SK-N-SH (cell line): ENCODE data around the gene CENPN. TPM values are rescaled to one million over a fixed set of nuclear protein-coding genes. Genes with fewer than 3 reads are reported as not detected.

Source experiments
- CTCF ChIA-PET: fragments of 300-600, 350-600 bp; formaldehyde crosslinking; extraction: SDS; loops from one replicate; lab custom pipeline; 2021; lab: Yijun Ruan, JAX
- POLR2A ChIA-PET: fragments of 350-600 bp; sonication (Branson Sonifier 250); formaldehyde crosslinking; extraction: SDS; loops from one replicate; lab custom pipeline; 2020; ENCODE audit warnings: antibody characterized with exemption, inconsistent platforms; lab: Yijun Ruan, JAX
- DNase-seq: peaks from one replicate; pipeline ENCODE4 v3.0.0; 2012
- H2AFZ ChIP-seq: fragments of 200-600 bp; sonication (generic); 2 replicates; pipeline ENCODE4 v1.8.1; 2016; ENCODE audit warnings: antibody characterized with exemption, mild to moderate bottlenecking, low read depth
- H3F3A ChIP-seq: fragments of 200-600 bp; sonication (generic); replicated peaks from 2 replicates; pipeline ENCODE3; 2016; ENCODE audit warnings: antibody characterized with exemption, mild to moderate bottlenecking; ENCODE audit not compliant: insufficient read depth
- H3K27ac ChIP-seq, 2 experiments: fragments of 200-500 bp in 1 of 2; fragments of 200-600 bp in 1 of 2; sonication (Bioruptor generic) in 1 of 2; sonication (generic), shearing (Covaris generic) in 1 of 2; 2 replicates each; pipeline versions ENCODE4 v1.5.1 to v1.6.1; 2014 to 2016; ENCODE audit warnings: low read depth in 2 of 2, inconsistent platforms in 1 of 2, low read length in 1 of 2, mild to moderate bottlenecking in 1 of 2, mixed read lengths in 1 of 2
- H3K27me3 ChIP-seq: fragments of 200-600 bp; sonication (generic), shearing (Covaris generic); 2 replicates; pipeline ENCODE4 v1.6.1; 2016; ENCODE audit warnings: mixed run types; ENCODE audit not compliant: insufficient read depth
- H3K36me3 ChIP-seq, 2 experiments: fragments of 200-500 bp in 1 of 2; fragments of 200-600 bp in 1 of 2; sonication (Bioruptor generic) in 1 of 2; sonication (generic) in 1 of 2; replicated peaks in 1 of 2; 2 replicates each; pipeline versions ENCODE3 to v1.5.1; 2014 to 2016; ENCODE audit warnings: low read length in 1 of 2, mild to moderate bottlenecking in 1 of 2; ENCODE audit not compliant: insufficient read depth in 2 of 2, control insufficient read depth in 1 of 2
- H3K4me1 ChIP-seq, 2 experiments: fragments of 200-500 bp in 1 of 2; fragments of 200-600 bp in 1 of 2; sonication (Bioruptor generic) in 1 of 2; sonication (generic), shearing (Covaris generic) in 1 of 2; 2 replicates each; pipeline versions ENCODE4 v1.5.1 to v1.6.1; 2014 to 2016; ENCODE audit warnings: low read depth in 1 of 2, low read length in 1 of 2, mixed run types in 1 of 2; ENCODE audit not compliant: insufficient read depth in 2 of 2, control insufficient read depth in 1 of 2
- H3K4me2 ChIP-seq: fragments of 200-600 bp; sonication (generic), shearing (Covaris generic); 2 replicates; pipeline ENCODE4 v1.6.1; 2017; ENCODE audit warnings: mixed run types
- H3K4me3 ChIP-seq, 2 experiments: fragments of 200-500 bp in 1 of 2; fragments of 200-600 bp in 1 of 2; sonication (Bioruptor generic) in 1 of 2; sonication (generic), shearing (Covaris generic) in 1 of 2; 2 replicates each; pipeline versions ENCODE4 v1.5.1 to v1.8.1; 2014 to 2016; ENCODE audit warnings: low read depth in 2 of 2, inconsistent platforms in 1 of 2, low read length in 1 of 2, mild to moderate bottlenecking in 1 of 2, mixed read lengths in 1 of 2, moderate library complexity in 1 of 2
- H3K79me2 ChIP-seq: fragments of 200-600 bp; sonication (generic); 2 replicates; pipeline ENCODE4 v1.8.1; 2017; ENCODE audit warnings: mild to moderate bottlenecking; ENCODE audit not compliant: insufficient read depth
- H3K9ac ChIP-seq: fragments of 200-600 bp; sonication (generic); 2 replicates; pipeline ENCODE4 v1.6.1; 2017; ENCODE audit warnings: mixed run types
- H3K9me2 ChIP-seq: fragments of 200-600 bp; sonication (generic); 2 replicates; pipeline ENCODE4 v1.6.1; 2017; ENCODE audit warnings: mixed run types
- H3K9me3 ChIP-seq: fragments of 200-600 bp; sonication (generic); 2 replicates; pipeline ENCODE4 v1.6.1; 2017; ENCODE audit warnings: mixed run types, mild to moderate bottlenecking, moderate library complexity
- H4K20me1 ChIP-seq: fragments of 200-600 bp; sonication (generic); 2 replicates; pipeline ENCODE4 v1.6.1; 2017; ENCODE audit warnings: mild to moderate bottlenecking, mixed run types; ENCODE audit not compliant: insufficient read depth
- CTCF ChIP-seq: fragments of 200-600 bp; sonication (generic); IDR thresholded peaks from 2 replicates; pipeline ENCODE4 v1.6.1; 2017; ENCODE audit warnings: antibody characterized with exemption, mild to moderate bottlenecking, moderate library complexity
- ELF1 ChIP-seq: IDR thresholded peaks from 2 replicates; pipeline ENCODE4 v1.4.0; 2012
- FOSL2 ChIP-seq: IDR thresholded peaks from 2 replicates; pipeline ENCODE4 v1.4.0; 2012; ENCODE audit warnings: low read depth, mild to moderate bottlenecking, moderate library complexity, borderline replicate concordance
- FOXJ3 ChIP-seq: sonication (generic); formaldehyde crosslinking; IDR thresholded peaks from 2 replicates; pipeline ENCODE4 v1.5.1; 2020; ENCODE audit warnings: mild to moderate bottlenecking, missing genetic modification reagents
- IRF3 ChIP-seq: fragments of 150-350 bp; IDR thresholded peaks from 2 replicates; pipeline ENCODE4 v1.6.1; 2016; ENCODE audit warnings: mild to moderate bottlenecking, low read depth, low read length
- MAX ChIP-seq: IDR thresholded peaks from 2 replicates; pipeline ENCODE4 v1.4.0; 2012; ENCODE audit warnings: low read depth
- MXI1 ChIP-seq: IDR thresholded peaks from 2 replicates; pipeline ENCODE4 v1.6.1; 2012; ENCODE audit warnings: mild to moderate bottlenecking, low read depth, low read length, improper control_type of control experiment
- NFIC ChIP-seq: IDR thresholded peaks from 2 replicates; pipeline ENCODE4 v1.4.0; 2012; ENCODE audit warnings: borderline replicate concordance
- NRF1 ChIP-seq: IDR thresholded peaks from 2 replicates; pipeline ENCODE4 v1.6.1; 2012; ENCODE audit warnings: low read depth, mild to moderate bottlenecking, low read length
- POLR2AphosphoS5 ChIP-seq: IDR thresholded peaks from 2 replicates; pipeline ENCODE4 v1.6.1; 2012; ENCODE audit warnings: low read depth, low read length
- RAD21 ChIP-seq: IDR thresholded peaks from 2 replicates; pipeline ENCODE4 v1.6.1; 2012; ENCODE audit warnings: mild to moderate bottlenecking, low read length
- RCOR1 ChIP-seq: fragments of 150-350 bp; IDR thresholded peaks from 2 replicates; pipeline ENCODE4 v1.6.1; 2017; ENCODE audit warnings: antibody characterized with exemption, low read length
- REST ChIP-seq: IDR thresholded peaks from 2 replicates; pipeline ENCODE4 v1.6.1; 2012; ENCODE audit warnings: mild to moderate bottlenecking, low read depth, low read length, moderate library complexity
- RFX5 ChIP-seq: IDR thresholded peaks from 2 replicates; pipeline ENCODE4 v1.6.1; 2012; ENCODE audit warnings: mild to moderate bottlenecking, improper control_type of control experiment, low read length
- RXRA ChIP-seq: IDR thresholded peaks from 2 replicates; pipeline ENCODE4 v1.4.0; 2012; ENCODE audit warnings: low read depth, mild to moderate bottlenecking, borderline replicate concordance
- SIN3A ChIP-seq: IDR thresholded peaks from 2 replicates; pipeline ENCODE4 v1.6.1; 2012; ENCODE audit warnings: low read depth, mild to moderate bottlenecking, low read length, moderate library complexity, borderline replicate concordance
- TAF1 ChIP-seq: IDR thresholded peaks from 2 replicates; pipeline ENCODE4 v1.6.1; 2012; ENCODE audit warnings: low read depth, mild to moderate bottlenecking, low read length, moderate library complexity, borderline replicate concordance
- TCF12 ChIP-seq: IDR thresholded peaks from 2 replicates; pipeline ENCODE4 v1.4.0; 2012
- TEAD4 ChIP-seq: IDR thresholded peaks from 2 replicates; pipeline ENCODE4 v1.4.0; 2012; ENCODE audit warnings: mild to moderate bottlenecking, borderline replicate concordance; ENCODE audit not compliant: insufficient read depth
- YY1 ChIP-seq: IDR thresholded peaks from 2 replicates; pipeline ENCODE4 v1.4.0; 2012; ENCODE audit warnings: low read depth, mild to moderate bottlenecking
- WGBS: methylation state at CpG from one replicate; pipeline ENCODE4 v1.1.6; 2017; ENCODE audit warnings: low lambda C conversion rate; 5-methylcytosine and 5-hydroxymethylcytosine counted together
- polyA plus RNA-seq, 3 experiments: library from polyadenylated mRNA; depleted of rRNA; stranded (reverse); fragments of >200 nt; gene quantifications; 2 replicates each; pipeline ENCODE4 v1.2.3, GENCODE V29; 2012
- small RNA-seq, 7 experiments: library from RNA; depleted of rRNA; stranded (forward); fragments of <200 nt; gene quantifications; one replicate each; pipeline ENCODE3, GENCODE V24; 2012

The CENPN gene
- polyA plus RNA-seq, 1 of the 3 experiments (the other 2 are of a cell fraction) = 35.3 TPM

GRCh38 chr16:81081014-81081413 lies 74.0 kb downstream of the CENPN start:
- TF ChIP-seq REST (no peak), ELF1 (no peak), FOXJ3 (no peak), MAX (no peak), YY1 (no peak), RAD21 (no peak), TEAD4 (no peak), MXI1 (no peak), POLR2AphosphoS5 (no peak), NFIC (no peak), TCF12 (no peak), SIN3A (no peak), FOSL2 (no peak), RXRA (no peak), RCOR1 (no peak), CTCF (no peak), TAF1 (no peak), NRF1 (no peak), RFX5 (no peak), IRF3 (no peak)
- WGBS = 88% methylated on average over 4 of the region's 4 CpGs
- no peak for DNase-seq

More at GRCh38 chr16:81081014-81081413, 74.0 kb downstream of the CENPN start:
- peaks cover 0 to 8% of the 10 kb centered on the region in 2 experiments; a peak in 1 of 4 replicates for H3K4me1 ChIP-seq
- no peaks in the 10 kb centered on the region for H3K79me2 ChIP-seq
- H3F3A ChIP-seq = peaks cover 7% of the 10 kb centered on the region
- CTCF ChIA-PET = no interaction called here
- POLR2A ChIA-PET = no interaction called here
- no peak overlapping the region for H3K4me2 ChIP-seq
- H3K4me3 ChIP-seq = no peak overlapping the region
- H3K27ac ChIP-seq = no peak overlapping the region
- H4K20me1 ChIP-seq = no peaks in the 10 kb centered on the region
- H3K9ac ChIP-seq = no peak overlapping the region
- H3K27me3 ChIP-seq = no peaks in the 10 kb centered on the region
- no peaks in the 10 kb centered on the region for H3K9me2 ChIP-seq
- no peak overlapping the region for H2AFZ ChIP-seq
- no peaks in the 10 kb centered on the region for H3K9me3 ChIP-seq
- H3K36me3 ChIP-seq = peaks cover 0 to 5% of the 10 kb centered on the region in 2 experiments

Small RNA genes lying within 50 kb of the gene (small RNA-seq; reads per million reads assigned to genes)
- gene AC092718.3 = 0 reads per million in 7 experiments

Other genes starting within 250 kb of the CENPN start
- gene CDYL2, start 202.6 kb upstream of the CENPN start, polyA plus RNA-seq (2012; rRNA removed) = 0.03 and 0.05 TPM in 2 replicates
- gene CMC2, start 329 bp upstream of the CENPN start, polyA plus RNA-seq (2012; rRNA removed) = 121 and 135 TPM in 2 replicates
- gene ATMIN, start 28.6 kb downstream of the CENPN start, polyA plus RNA-seq (2012; rRNA removed) = 15.3 and 20.4 TPM in 2 replicates
- 1.2 and 1.5 TPM in 2 replicates for gene C16orf46, start 70.0 kb downstream of the CENPN start, polyA plus RNA-seq (2012; rRNA removed)
- gene GCSH, start 89.2 kb downstream of the CENPN start, polyA plus RNA-seq (2012; rRNA removed) = 20.7 and 21.6 TPM in 2 replicates
- 0.02 TPM in 1 of 2 replicates, not detected in the other for gene BCO1, start 231.5 kb downstream of the CENPN start, polyA plus RNA-seq (2012; rRNA removed)